Measurements from ENCODE around the gene PGAM2.

The PGAM2 gene

DNA sequence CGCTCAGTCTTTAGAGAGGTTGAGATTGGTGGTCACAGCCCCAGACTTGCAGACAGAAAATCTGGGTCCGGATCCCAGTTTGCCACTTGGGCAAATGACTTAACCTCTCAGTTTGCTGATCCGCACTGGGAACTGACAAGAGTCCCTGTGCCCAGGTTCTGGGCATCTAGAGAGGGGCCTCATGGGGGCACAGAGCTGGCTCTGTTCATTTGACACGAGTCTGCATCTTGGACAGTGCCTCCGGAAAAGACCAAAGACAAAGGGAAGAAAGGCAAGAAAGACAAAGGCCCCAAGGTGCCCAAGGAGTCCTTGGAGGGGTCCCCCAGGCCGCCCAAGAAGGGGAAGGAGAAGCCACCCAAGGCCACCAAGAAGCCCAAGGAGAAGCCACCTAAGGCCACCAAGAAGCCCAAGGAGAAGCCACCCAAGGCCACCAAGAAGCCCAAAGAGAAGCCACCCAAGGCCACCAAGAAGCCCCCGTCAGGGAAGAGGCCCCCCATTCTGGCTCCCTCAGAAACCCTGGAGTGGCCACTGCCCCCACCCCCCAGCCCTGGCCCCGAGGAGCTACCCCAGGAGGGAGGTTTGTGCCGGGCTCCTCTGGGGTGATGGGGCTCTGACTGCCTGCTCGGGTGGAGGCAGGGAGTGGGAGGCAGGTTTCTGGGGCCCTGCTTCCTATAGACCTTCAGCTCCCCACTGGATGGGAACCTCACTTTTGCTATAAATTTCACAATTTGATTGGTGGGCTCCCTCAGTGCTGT is 41.1 kb upstream of the PGAM2 start:
- no peak for DNase-seq (ENCODE audit: low read depth)
- H3K4me3 ChIP-seq (ENCODE audit: low read depth, low read length): no peak overlapping the region
- TF ChIP-seq, protein P1, sequence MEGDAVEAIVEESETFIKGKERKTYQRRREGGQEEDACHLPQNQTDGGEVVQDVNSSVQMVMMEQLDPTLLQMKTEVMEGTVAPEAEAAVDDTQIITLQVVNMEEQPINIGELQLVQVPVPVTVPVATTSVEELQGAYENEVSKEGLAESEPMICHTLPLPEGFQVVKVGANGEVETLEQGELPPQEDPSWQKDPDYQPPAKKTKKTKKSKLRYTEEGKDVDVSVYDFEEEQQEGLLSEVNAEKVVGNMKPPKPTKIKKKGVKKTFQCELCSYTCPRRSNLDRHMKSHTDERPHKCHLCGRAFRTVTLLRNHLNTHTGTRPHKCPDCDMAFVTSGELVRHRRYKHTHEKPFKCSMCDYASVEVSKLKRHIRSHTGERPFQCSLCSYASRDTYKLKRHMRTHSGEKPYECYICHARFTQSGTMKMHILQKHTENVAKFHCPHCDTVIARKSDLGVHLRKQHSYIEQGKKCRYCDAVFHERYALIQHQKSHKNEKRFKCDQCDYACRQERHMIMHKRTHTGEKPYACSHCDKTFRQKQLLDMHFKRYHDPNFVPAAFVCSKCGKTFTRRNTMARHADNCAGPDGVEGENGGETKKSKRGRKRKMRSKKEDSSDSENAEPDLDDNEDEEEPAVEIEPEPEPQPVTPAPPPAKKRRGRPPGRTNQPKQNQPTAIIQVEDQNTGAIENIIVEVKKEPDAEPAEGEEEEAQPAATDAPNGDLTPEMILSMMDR (conservative IDR thresholded peaks at IDR 0.05; ENCODE audit: low read depth, low read length): no peak

DNA sequence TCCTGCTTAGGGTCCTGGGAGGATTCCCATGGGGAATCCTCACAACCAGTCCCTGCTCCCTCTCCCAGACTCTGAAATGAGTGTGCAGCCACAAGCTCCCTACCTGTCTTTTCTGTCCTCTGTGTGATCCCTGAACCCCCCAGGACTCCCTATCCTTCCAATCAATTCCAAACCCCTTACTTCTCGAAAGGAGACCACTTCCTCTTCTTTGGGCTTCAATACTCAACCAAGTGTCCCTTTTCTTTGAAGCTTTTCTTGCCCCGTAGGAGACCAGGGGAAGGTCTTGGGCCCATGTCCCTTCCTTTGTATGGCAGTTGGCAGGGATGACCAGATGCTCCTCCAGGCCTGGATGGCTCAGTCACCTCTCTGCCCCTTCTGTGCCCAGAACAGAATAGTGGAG is 40.5 kb upstream of the PGAM2 start:
- no peak for DNase-seq (ENCODE audit: low read depth)
- TF ChIP-seq, protein P1 (conservative IDR thresholded peaks at IDR 0.05; ENCODE audit: low read depth, low read length): no peak
- H3K4me3 ChIP-seq (ENCODE audit: low read depth, low read length): peak overlapping the region; percentile 53

DNA sequence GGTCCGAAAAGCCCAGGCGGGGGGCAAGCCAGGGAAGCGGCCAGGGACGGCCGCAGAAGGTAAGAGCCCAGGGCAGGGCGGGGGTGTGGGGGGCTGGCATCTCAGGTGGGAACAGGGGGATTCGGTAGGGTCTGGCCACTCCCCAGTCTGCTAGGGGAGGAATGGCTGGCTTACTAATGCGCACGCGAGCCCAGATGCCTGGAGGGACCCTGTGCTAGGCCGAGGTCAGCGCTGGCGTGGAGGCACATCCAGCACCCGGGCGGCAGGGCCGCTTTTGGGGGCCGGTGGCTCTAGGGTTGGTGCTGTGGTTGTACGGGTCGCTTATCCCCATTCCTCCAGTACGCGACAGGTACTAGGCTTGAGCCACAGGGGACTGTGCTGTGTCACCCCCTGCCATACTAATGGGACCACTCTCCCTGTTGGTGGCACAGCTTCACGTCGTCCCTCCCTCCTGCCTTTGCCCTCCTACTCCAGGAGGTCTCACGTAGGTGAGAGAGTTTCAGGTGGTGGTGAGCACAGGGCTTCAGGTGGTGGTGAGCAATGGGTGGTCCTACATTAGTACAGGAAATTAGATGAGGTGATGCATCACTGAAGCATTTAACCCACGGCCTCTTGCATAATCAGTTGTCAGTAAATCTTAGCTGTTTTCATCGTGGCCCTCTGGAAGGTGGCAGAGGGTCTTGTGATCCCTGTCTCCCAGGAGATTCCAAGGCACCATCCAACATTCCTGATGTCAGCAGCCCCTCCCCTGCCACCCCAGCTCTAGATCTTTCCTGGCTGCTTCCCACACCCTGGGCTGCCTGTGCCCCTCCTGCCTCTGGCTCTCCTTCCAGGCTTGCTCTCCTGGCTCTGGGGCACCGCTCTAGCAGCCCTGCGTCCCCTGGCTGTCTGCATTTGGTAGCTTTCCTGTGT is 39.7 kb upstream of the PGAM2 start:
- H3K4me3 ChIP-seq (ENCODE audit: low read depth, low read length): peak overlapping the region; percentile 53
- peak; percentile 76 for DNase-seq (ENCODE audit: low read depth)
- TF ChIP-seq, protein P1 (conservative IDR thresholded peaks at IDR 0.05; ENCODE audit: low read depth, low read length): peak; percentile 20

DNA sequence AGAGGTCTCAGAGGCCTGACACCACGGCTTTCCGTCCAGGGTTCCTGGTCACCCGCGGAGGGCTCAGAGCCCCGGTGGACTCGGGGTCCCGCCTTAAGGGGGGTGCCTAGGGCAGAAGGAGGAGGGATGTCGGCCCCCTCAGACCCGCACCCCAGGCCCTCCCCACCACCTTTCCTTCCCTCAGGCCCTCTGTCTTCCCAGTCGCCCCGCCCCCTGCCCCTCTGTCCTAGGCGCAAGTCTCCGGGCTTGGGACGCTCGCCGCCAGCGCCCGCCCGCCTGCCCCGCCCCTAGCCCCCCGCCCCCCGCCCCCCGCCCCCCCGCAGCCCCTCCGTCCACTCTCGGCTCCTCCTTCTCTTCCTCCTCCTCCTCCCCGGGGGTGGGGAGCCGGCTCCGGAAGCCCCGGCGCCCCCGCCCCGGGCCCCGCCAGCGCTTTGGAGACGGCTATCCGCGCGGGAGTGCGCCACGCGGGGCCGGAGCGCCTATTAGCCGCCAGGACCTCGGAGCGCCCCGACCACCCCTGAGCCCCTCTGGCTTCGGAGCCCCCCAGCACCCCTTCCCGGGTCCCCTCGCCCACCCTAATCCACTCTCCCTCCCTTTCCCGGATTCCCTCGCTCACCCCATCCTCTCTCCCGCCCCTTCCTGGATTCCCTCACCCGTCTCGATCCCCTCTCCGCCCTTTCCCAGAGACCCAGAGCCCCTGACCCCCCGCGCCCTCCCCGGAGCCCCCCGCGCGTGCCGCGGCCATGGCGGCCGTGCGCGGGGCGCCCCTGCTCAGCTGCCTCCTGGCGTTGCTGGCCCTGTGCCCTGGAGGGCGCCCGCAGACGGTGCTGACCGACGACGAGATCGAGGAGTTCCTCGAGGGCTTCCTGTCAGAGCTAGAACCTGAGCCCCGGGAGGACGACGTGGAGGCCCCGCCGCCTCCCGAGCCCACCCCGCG is 38.8 kb upstream of the PGAM2 start, which contains the start of gene AEBP1:
AEBP1 (plus strand) TSS at position 423 of the 937 bp plus-strand sequence; CDS start at position 744, 321 bp downstream.
- peak within 1 kb of the TSS; percentile 53 for H3K4me3 ChIP-seq (ENCODE audit: low read depth, low read length)
- TF ChIP-seq, protein P1 (conservative IDR thresholded peaks at IDR 0.05; ENCODE audit: low read depth, low read length): no peak
- peak; percentile 48 for DNase-seq (ENCODE audit: low read depth)

DNA sequence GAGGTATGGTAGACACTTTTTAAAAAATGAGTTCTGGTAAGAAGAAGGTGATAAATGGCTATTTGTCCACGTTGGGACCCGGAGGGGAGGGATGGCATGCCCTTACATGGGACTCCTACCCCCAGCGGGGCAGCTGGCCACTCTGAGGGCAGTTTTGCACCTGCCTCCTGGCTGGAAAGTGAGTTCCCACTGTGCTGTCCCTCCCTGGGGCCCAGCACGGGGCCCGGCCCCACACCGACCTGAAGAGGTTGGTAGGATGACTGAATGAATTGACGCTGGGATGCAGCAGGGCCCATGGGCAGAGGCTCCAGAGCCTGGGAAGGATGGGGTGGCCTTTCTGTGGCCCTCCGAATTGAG is 38.2 kb upstream of the PGAM2 start:
- H3K4me3 ChIP-seq (ENCODE audit: low read depth, low read length): no peak overlapping the region
- TF ChIP-seq, protein P1 (conservative IDR thresholded peaks at IDR 0.05; ENCODE audit: low read depth, low read length): no peak
- DNase-seq (ENCODE audit: low read depth): no peak

DNA sequence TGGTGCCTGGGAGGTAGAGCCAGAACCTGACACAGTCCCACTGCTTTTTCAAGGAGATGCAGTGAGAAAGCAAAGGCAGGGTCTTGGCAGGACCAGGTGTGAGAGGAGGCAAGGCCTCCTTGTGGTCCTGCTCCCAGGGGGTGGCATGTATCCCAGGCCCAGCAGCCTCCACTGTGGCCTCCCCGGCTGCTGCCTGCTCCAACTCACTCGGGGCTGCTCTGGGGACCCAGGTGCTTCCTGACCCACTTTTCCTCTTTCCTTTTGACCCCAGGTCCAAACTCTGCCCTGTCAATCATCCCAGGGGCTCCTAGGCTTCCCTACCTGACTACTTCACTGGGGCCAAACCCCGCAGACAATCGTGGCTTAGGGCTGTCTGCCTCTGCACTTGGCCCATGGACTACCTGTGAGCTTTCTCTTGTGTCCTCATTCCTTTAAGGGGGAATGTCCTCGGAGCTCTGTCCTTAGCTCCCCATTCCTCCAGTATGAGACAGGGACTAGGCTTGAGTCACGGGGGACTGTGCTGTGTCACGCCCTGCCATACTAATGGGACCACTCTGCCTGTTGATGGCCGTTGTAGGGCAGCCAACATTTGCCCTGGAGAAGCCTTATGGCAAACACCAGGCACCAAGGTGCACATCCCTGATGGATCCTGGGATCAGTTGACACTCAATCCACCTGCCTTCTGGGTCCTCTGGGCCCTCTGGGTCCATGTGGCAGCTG is 37.6 kb upstream of the PGAM2 start:
- no peak for DNase-seq (ENCODE audit: low read depth)
- TF ChIP-seq, protein P1 (conservative IDR thresholded peaks at IDR 0.05; ENCODE audit: low read depth, low read length): no peak
- no peak overlapping the region for H3K4me3 ChIP-seq (ENCODE audit: low read depth, low read length)

All from choroid plexus epithelial cell (primary cell).